Ascending aorta (tissue), 2 donors: Measurements from ENCODE around the gene FAM174B. TPM values are rescaled to one million over a fixed set of nuclear protein-coding genes. Genes with fewer than 3 reads are reported as not detected.

Experiments used
- DNase-seq, 2 donors: peaks; one replicate each; pipeline ENCODE4 v3.0.0-alpha.2; 2019; ENCODE audit warnings: low spot score in 2 of 2
- H3K27ac ChIP-seq, 2 donors: fragments of 200-600 bp; sonication (generic); one replicate each; pipeline ENCODE4 v1.5.1; 2016 to 2017; ENCODE audit warnings: mild to moderate bottlenecking in 1 of 2
- H3K27me3 ChIP-seq: fragments of 200-600 bp; sonication (generic); one replicate; pipeline ENCODE4 v1.5.1; 2017
- H3K36me3 ChIP-seq, 2 donors: fragments of 200-600 bp; sonication (generic); one replicate each; pipeline ENCODE4 v1.5.1; 2016
- H3K4me1 ChIP-seq, 2 donors: fragments of 200-600 bp; sonication (generic); one replicate each; pipeline ENCODE4 v1.5.1; 2016 to 2017; ENCODE audit warnings: mild to moderate bottlenecking in 1 of 2
- H3K4me3 ChIP-seq, 2 donors: fragments of 200-600 bp; sonication (generic); one replicate each; pipeline ENCODE4 v1.5.1; 2016 to 2017; ENCODE audit warnings: mild to moderate bottlenecking in 1 of 2
- H3K9me3 ChIP-seq, 2 donors: fragments of 200-600 bp; sonication (generic); one replicate each; pipeline ENCODE4 v1.5.1; 2016
- CTCF ChIP-seq, 3 experiments: fragments of 200-600 bp in 2 of 3; fragments of 450-650 bp in 1 of 3; sonication (generic) in 2 of 3; IDR thresholded peaks; one replicate each; pipeline ENCODE4 v1.5.1; 2016 to 2019; ENCODE audit warnings: antibody characterized with exemption in 3 of 3, mild to moderate bottlenecking in 1 of 3, moderate library complexity in 1 of 3
- intact Hi-C: fragments of 100-400 bp; cut with DNase I; formaldehyde crosslinking; loops from one replicate; pipeline ENCODE4 v1.15.1; 2023
- total RNA-seq: library from RNA; depleted of rRNA; stranded (reverse); fragments of >200 nt; gene quantifications from one replicate; pipeline ENCODE4 v1.1.0, GENCODE V29; 2016

FAM174B gene
- total RNA-seq, 1 donor from 2014 or later, result 5.2 TPM

GRCh38 chr15:92687195-92687602, 31.6 kb upstream of the FAM174B start:
- Histone ChIP-seq H3K9me3 (no peaks in the 10 kb centered on the region), H3K4me1 (no peaks in the 10 kb centered on the region), H3K4me3 (no peak overlapping the region), H3K36me3 (no peaks in the 10 kb centered on the region), H3K27me3 (no peaks in the 10 kb centered on the region), H3K27ac (no peak overlapping the region)
- intact Hi-C loops, result loop anchor here (10.0 kb wide), 1 partner anchor 162 kb away; no protein-coding TSS in a partner anchor
- TF ChIP-seq CTCF (IDR thresholded peaks at IDR 0.05), result no peak
- DNase-seq, result no peak

- Histone ChIP-seq H3K9me3 (no peaks in the 10 kb centered on the region), H3K27me3 (no peaks in the 10 kb centered on the region), H3K36me3 (no peaks in the 10 kb centered on the region), H3K27ac (no peak overlapping the region), H3K4me1 (peaks cover 0 to 2% of the 10 kb centered on the region in 2 donors), H3K4me3 (no peak overlapping the region)
- DNase-seq, result no peak
- intact Hi-C loops, result loop anchor here (10.0 kb wide), 1 partner anchor 159 kb away; no protein-coding TSS in a partner anchor
- peak; percentile 26 to 59 (median 29) for TF ChIP-seq CTCF (IDR thresholded peaks at IDR 0.05)
Measured at GRCh38 chr15:92683511-92683834, 27.9 kb upstream of the FAM174B start.

GRCh38 chr15:92682741-92683510, 27.4 kb upstream of the FAM174B start:
- intact Hi-C loops, result loop anchor here (10.0 kb wide), 1 partner anchor 158 kb away; no protein-coding TSS in a partner anchor
- peaks cover 0 to 2% of the 10 kb centered on the region in 2 donors for H3K4me1 ChIP-seq
- no peaks in the 10 kb centered on the region for H3K36me3 ChIP-seq
- H3K27ac ChIP-seq, result no peak overlapping the region
- no peaks in the 10 kb centered on the region for H3K27me3 ChIP-seq
- DNase-seq, result no peak
- no peak for TF ChIP-seq CTCF (IDR thresholded peaks at IDR 0.05)
- no peaks in the 10 kb centered on the region for H3K9me3 ChIP-seq
- H3K4me3 ChIP-seq, result no peak overlapping the region

GRCh38 chr15:92681141-92681631, 25.6 kb upstream of the FAM174B start:
- intact Hi-C loops, result loop anchor here (10.0 kb wide), 1 partner anchor 156 kb away; no protein-coding TSS in a partner anchor
- DNase-seq, result peak in 1 of 2 donors; percentile 68
- no peaks in the 10 kb centered on the region for H3K27me3 ChIP-seq
- TF ChIP-seq CTCF (IDR thresholded peaks at IDR 0.05), result no peak
- H3K9me3 ChIP-seq, result no peaks in the 10 kb centered on the region
- H3K27ac ChIP-seq, result no peak overlapping the region
- H3K36me3 ChIP-seq, result no peaks in the 10 kb centered on the region
- H3K4me3 ChIP-seq, result no peak overlapping the region
- peaks cover 0 to 2% of the 10 kb centered on the region in 2 donors for H3K4me1 ChIP-seq

- Histone ChIP-seq H3K4me3 (no peak overlapping the region), H3K36me3 (no peaks in the 10 kb centered on the region), H3K27me3 (no peaks in the 10 kb centered on the region), H3K27ac (no peak overlapping the region), H3K9me3 (no peaks in the 10 kb centered on the region), H3K4me1 (peaks cover 0 to 2% of the 10 kb centered on the region in 2 donors)
- intact Hi-C loops, result no loop called here
- no peak for DNase-seq
- TF ChIP-seq CTCF (IDR thresholded peaks at IDR 0.05), result no peak
Measured at GRCh38 chr15:92677999-92678398, 22.4 kb upstream of the FAM174B start.
